GM19463 (cell line): ENCODE results near the gene TRNP1.
"Not testable (repeated sequence)": the region's sequence is repeated elsewhere in the genome, so short reads cannot be mapped to it uniquely, and the experiment has no call there.

Experiments
- ATAC-seq: cut with Tn5 transposase; IDR thresholded peaks from one replicate; pipeline ENCODE4 v1.9.1; 2021; ENCODE audit warnings: mild to moderate bottlenecking, moderate library complexity; ENCODE audit not compliant: unreplicated experiment

Gene TRNP1

DNA sequence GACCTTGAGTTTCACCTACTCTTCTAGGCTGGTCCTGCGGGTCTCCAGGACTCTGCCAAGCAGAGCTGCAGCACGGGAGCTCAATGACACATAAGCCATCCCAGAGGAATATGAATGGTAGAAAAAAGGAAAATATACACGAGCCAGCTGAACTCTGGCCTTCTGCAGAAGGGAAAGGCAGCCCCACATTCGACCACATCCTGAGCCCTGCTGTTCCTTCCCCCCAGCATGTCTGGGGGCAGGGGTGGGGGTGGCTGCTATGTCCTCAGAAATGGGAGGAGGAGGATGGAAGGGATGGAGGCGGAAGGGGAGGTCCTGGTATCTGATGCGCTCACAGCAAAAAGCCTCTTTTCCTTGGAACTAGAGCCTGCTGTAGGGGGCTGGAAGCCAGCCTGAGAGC is 21.1 kb upstream of the TRNP1 start:
- ATAC-seq = no peak

DNA sequence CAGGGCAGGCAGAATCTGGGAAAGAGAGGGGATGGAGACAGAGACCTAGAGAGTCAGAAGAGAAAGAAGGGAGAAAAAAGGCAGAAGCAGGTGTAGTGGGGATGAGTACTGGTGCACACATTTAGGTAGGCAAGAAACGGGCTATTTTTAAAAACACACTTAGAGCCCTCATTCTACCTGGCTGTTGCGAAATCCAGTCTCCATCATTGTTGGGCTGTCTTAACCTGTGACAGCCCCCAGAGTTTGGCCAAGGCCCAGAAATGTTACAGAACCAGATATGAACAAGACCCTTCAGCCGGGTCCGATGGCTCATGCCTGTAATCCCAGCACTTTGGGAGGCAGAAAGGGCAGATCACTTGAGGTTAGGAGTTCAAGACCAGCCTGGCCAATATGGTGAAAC is 20.7 kb upstream of the TRNP1 start:
- ATAC-seq = no peak

DNA sequence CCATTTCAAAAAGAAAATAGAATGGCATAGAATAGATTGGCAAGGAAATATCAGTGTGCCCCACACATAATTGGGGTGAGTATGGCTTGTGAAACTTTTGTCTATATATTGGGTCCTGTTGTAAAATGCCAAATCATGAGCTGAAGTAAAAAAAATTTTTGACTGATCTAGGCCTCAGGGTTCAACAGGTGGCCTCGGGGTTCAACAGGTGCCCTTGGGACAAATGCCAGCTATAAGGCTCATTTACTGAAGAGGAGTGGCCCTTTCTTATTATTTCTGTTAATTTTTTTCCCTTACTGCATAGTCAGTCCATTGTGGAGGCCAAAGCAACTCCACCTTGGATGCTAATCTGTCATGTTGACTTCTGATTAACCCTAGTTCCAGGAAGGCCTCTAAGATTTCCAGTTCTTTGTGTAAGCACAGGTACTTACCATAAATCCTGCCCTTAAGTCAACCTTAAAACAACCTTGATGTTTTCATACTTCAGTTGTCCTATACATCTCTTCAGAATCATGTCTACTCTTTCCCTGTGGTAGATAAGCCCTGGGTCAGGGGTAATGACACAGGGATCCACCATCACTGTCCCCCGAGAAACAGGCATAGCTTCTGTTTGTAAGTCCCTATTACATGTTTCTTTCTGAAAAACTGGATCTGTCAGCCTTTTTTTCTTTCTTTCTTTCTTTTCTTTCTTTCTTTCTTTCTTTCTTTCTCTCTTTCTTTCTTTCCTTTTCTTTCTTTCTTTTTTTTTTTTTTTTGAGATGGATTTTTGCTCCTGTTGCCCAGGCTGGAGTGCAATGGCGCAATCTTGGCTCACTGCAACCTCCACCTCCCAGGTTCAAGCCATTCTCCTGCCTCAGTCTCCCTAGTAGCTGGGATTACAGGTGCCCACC is 16.6 kb upstream of the TRNP1 start:
- no peak for ATAC-seq

DNA sequence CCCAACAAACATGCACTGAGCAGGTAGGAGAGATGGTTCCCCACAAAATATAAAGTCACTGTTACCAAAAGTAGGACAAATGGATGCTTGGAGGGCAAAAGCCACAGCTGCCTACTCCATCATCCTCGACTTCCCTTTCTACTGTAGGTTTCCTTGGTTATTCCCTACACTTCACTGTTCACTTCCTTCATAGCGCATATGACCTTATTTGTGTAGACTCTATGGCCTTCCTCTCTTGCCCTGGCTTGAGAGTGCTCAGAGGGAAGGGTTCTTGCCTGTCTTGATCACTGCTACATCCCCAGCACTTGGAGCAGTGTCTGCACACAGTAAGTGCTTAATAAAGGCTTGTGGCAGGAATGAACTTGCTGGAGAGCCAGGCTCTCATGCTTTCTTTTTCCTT is 14.6 kb upstream of the TRNP1 start:
- ATAC-seq = no peak

DNA sequence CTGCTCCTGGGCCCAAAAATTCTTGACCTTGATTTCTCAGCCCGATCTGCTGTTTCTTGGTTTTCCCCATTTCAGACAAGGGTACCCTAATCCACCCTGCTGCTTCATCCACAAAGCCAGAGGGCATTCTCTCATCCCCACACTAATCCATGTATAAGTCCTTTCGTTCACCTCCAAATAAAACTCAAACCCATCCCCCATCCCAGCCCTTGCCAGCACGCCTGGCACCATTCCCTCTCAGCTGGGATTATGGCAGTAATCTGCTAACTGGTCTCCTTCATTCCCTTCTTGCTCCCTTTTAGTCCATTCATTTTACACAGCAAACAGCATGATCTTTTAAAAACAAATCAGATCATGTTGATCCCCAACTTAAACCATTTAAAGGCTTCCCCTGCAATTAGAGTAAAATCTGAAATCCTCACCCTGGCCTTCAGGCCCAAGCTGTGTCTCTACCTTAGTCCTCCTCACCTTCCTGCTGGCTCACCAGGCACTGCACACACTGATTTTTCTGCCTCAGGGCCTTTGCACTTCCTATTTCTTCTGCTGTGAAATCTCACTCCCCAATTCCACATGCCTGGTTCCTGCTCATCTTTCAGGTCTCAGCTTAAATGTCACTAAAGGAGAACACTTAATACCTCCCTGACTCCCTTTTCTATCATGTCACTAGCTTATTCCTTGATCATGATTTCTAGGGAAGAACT is 12.2 kb upstream of the TRNP1 start:
- no peak for ATAC-seq

DNA sequence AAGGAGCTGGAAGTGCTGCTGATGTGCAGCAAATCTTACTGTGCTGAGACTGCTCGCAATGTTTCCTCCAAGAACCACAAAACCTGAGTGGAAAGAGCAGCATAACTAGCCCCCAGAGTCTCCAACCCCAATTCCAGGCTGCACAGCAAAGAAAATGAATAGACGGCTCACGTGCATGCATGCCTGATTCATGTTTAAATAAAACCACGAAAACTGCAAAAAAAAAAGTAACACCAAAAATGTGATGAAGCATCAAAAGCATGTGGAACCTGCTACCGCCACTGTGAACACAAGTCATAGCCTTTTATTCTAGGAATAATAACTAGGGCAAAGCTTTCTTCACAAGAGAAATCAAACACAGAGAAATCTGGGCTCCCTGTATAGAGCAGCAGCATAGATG is 9.6 kb upstream of the TRNP1 start:
- no peak for ATAC-seq

DNA sequence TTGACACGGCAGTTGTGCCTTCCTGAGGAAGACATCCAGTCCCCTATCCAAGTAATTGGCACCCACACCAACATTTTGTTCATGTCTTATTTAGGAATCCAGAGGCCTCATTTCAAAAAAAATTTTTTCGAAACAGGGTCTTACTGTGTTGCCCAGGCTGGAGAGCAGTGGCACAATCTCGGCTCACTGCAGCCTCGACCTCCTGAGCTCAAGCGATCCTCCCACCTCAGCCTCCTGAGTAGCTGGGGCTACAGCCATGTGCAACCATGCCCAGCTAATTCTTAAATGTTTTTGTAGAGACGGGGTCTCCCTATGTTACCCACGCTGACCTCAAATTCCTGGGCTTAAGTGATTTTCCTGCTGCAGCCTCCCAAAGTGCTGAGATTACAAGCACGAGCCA is 9.2 kb upstream of the TRNP1 start:
- ATAC-seq = no peak

DNA sequence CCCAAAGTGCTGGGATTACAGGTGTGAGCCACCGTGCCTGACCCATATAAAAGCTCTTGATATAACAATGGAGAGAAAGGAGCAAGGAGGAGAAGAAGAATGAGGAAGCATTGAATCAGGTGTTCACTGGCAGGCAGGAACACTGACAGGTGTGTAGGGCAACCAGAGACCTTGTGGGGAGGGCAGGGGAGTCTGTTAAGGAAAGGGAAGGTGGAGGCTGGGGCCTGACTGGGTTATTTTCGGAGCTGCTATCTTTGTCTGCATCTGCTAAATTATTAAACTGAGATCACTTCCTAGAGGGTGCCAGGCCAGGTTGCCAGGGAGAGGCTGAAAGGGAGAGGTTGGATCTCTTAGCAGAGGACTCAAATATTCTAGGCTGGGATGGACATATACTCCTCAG is 6.8 kb upstream of the TRNP1 start:
- no peak for ATAC-seq

DNA sequence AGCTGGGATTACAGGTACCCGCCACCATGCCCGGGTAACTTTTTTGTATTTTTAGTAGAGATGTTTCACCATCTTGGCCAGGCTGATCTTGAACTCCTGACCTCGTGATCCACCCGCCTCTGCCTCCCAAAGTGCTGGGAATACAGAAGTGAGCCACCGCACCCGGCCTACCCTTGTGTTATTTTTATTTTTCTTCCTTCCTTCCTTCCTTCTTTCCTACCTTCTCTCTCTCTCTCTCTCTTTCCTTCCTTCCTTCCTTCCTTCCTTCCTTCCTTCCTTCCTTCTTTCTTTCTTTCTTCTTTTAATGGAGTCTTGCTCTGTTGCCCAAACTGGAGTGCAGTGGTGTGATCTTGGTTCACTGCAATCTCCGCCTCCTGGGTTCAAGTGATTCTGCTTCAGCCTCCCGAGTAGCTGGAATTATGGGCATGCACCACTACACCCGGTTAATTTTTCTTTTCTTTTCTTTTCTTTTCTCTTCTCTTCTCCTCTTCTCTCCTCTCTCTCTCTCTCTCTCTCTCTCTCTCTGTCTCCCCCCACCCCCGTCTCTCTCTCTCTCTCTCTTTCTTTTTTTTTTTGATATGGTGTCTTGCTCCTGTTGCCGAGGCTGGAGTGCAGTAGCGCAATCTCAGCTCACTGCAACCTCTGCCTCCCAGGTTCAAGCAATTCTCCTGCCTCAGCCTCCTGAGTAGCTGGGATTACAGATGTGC is 3.9 kb upstream of the TRNP1 start:
- ATAC-seq = not testable (repeated sequence)

DNA sequence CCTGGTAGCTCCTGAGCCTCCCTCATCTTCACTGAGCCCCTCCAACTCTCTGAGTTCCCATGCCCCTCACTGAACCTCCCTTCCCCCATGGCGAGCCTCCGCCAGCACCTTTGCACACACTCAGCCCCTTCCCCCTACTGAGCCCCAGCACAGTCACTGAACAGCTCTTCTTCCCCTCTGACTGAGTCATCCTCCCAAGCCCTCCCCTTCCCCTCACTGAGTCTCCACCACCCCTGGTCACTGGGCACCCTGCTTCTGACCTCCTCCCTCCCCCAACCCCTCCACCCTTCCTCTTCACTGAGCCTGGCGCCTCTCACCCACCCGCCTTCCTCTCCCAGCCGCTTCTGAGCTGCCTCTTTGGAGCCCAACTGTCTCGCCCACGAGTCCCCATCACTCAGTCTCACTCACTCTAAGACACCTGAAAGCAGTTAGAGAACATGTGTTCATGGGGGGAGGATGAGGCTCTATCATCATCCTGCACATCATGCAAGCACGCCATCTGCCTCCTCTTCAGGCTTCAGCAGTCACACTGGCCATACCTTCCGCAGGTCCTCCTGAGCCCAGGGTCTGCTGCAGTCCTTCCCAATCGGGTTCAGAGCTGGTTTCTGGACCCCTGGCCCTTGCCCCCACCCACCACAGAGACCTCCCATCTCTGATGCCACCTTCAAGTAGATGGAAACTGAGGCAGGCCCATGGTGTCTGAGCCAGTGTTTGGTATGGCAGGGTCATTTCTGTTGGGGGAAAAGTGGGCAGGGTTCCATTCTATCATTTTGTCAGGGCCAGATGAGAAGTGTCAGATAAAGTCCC is 2.0 kb upstream of the TRNP1 start:
- ATAC-seq = no peak

DNA sequence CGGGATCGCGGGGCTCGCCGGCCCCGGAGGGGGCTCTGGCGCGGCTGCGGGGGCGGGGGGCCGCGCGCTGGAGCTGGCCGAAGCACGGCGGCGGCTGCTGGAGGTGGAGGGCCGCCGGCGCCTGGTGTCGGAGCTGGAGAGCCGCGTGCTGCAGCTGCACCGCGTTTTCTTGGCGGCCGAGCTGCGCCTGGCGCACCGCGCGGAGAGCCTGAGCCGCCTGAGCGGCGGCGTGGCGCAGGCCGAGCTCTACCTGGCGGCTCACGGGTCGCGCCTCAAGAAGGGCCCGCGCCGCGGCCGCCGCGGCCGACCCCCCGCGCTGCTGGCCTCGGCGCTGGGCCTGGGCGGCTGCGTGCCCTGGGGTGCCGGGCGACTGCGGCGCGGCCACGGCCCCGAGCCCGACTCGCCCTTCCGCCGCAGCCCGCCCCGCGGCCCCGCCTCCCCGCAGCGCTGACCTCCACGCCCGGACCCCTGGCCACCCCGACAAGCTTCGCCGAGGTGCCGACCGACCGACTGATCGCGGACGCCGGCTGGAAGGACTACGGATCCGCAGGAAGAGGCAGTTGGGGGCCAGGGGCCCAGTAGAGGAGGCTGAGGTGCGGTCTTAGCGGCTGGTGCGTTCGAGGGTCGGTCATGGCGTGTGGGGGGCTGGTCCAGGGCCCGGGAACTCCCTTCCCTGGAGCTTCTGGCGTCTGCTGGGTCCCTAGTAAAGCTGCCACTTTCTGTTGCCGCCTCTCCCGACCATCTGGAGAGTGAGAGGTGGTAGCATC is 711 bp downstream of the TRNP1 start:
- ATAC-seq = peak; percentile 4

DNA sequence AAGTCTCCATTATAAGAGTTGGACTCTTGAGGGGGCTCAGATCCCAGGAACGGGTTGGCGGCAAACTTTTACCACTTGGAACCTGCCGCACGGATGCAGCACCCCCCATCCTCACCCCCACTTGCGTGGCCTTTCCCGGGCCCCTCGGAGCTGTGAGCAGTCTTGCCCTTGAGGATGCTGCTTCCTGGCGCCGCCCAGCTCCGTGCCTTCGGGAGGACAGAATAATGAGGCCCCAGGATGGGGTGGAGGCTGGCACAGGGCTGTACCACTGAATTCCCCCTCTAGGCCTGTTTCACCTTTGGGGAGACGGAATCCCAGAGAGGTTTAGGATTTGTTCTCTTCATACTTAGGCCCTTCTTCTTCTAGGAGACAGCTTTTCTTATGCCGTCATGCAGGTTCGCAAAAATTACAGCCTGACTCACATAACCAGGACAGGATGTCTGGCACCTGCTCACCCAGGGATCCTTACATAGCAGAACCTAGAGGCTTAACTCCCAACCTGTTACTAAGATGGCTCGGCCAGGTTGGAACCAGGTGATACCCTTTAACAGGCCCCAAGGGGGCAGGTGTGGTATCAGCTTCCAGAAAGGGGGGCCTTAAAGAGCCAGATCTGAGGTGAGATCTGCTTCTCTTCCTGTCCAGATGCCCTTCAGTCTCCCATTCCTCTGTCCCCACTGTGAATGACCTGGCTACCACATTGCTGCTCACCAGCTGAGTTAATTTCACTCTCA is 1.5 kb downstream of the TRNP1 start:
- ATAC-seq = no peak

DNA sequence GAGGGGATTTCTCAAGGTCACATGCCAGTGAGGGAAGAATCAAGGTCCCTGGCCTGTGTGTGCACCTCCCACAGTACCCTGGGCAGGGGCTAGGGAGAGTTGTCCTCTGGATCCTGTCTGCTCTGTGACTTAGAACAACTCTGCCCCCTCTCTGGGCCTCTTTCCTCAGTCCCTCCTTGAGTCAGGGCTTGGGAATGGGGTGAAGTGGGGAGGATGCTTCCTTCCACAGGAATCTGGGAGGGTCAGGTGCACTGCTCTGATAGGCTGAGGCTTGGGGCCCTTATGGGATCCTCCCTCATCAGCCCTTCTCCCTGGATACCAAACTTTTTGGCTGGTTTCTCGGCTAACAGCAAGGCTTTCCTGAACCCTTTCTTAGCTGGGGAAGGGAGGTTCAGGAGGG is 2.5 kb downstream of the TRNP1 start:
- ATAC-seq = no peak

DNA sequence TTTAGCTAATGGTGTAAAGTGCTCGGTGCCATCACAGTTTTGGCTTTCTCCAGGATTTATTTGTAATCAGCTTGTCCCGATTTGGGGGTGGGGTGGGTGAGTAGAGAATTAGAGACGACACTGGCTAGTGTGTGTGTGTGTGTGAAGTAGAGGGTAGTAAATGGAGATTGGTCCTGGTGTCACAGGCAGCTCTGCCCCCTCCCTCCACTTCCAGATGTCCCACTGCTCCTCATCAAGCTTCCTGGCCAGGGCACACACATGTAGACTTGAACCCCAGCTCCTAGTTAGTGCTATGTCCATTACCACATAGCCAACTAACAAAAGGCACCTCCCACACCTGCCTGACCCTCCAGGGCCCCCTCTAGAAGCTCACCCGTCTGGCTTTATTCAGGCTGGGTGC is 3.2 kb downstream of the TRNP1 start:
- no peak for ATAC-seq

DNA sequence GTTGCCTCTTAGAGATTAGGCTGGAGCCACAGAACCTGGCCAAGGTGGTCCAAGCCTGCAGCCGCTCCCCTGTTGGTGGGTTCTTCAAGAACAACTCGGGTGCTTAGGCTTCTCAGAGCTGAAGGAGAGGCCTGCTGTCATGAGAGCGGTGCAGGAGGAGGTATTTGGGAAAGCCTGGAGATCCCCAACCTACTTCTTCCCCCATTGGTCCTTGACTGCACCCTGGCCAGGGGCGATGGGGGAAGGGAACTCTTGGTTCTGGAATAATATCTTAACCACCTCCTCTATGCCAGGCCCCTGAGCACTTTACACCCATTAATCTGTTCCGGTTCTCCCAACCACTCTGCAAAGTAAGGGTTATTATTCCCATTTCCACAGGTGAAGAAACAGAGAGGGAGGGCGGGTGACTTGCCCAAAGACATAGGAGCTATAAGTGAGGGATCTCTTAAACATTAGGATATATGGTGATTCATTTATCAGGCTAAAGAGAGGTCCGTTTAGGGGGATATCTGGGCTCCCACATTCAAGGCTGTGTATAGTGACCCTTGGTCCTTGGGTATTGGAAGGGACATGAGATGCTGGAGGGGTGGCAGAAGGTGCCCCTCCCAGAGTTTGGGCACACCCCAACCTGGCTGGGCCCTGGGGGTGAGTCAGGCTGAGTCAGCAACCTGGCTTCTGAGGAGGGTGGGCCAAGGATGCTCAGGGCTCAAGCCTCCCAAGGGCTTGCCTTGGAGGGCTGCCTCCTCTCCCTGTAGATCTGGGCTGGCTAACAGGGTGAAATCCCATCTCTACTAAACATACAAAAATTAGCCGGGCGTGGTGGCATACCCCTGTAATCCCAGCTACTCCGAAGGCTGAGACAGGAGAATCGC is 5.2 kb downstream of the TRNP1 start:
- ATAC-seq = no peak

DNA sequence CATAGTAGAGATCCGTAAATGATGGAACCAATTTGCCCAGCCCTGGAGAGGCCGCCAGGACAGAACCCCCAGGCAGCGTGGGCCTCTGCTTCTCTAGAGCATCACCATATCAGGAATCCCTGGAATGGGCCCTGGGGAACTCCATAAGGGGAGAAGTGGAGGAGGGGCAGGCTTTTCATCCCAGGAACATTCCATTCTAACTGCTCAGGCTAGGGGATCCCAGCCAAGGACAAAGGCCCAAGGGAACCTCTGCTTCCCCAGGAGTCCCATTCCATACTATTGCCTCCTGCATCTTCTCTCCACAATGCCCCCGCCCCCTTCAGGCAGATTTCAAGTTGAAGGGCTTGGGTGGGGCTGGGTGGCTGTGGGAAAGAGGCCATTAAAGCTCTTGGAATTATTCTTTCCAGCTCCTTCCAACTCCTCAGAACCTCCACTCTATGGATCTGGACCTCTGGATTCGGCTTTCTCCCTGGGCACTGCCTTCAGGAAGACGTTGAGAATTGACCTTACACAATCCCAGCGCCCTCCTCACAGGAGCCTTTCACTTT is 6.0 kb downstream of the TRNP1 start:
- ATAC-seq = no peak

DNA sequence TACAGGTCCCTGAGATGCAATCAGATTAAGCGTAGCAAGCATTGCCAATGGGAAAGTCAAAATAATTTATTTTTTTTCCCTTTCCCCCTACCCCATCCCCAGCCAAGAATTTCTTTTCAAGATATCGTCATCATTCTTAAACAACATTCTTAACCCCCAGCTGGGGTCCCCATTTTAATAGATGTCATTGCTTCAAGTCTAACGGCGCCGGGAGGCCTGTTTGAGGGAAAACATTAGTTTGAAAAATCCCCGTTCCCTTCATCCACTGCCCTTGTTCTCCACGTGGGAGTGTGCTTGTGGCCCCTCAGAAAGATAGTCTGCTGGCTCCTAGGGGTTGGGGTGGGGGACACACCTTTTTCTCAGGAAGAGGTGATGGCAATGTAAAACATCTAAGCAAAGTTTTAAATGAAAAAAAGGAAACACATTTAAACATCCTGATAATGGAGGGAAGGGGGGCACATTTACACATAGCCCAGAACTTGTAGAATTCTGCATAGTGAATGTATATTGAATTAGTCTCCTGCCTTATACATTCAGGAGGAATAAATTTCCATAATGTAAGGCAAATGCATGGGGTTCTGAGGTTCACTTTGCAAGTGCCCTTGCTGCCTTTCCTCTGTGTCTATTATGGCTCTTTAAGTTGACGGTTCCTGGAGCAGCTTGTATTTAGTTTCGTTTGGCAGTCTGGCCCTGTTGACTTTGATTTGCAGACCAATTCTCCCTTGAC is 6.8 kb downstream of the TRNP1 start:
- no peak for ATAC-seq
